Measurements from ENCODE around the gene RFX1. TPM values are rescaled to one million over a fixed set of nuclear protein-coding genes. Genes with fewer than 3 reads are reported as not detected.

RFX1 gene
- total RNA-seq, 1 experiment from 2014 or later: 20.4 TPM

DNA sequence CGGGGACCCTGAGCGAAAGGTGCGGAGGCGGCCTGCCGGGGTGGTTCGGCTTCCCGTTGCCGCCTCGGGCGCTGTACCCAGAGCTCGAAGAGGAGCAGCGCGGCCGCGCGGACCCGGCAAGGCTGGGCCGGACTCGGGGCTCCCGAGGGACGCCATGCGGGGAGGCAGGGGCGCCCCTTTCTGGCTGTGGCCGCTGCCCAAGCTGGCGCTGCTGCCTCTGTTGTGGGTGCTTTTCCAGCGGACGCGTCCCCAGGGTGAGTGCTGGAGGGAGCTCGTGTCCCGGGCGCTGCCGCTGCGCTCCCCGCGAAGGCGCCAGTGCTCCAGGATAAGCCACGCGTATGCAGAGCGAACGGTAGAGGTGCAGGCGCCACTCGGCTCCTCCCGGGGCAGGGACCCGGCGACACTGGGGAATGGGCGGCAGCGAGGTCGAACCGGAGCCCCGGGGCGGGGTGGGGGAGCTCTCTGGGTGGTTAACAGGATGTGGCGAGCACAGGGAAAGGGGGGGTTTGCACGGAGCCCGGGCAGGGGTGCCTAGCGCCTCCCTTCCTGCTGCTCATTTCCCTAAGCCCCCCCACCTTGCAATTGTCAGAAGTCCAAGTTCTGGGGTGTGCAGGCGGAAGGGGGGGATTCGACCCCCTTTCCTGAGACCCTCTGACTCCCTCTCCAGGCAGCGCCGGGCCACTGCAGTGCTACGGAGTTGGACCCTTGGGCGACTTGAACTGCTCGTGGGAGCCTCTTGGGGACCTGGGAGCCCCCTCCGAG lies 25.8 kb upstream of the RFX1 start, which contains the start of gene IL27RA (continued):
- TF ChIP-seq, protein P1, sequence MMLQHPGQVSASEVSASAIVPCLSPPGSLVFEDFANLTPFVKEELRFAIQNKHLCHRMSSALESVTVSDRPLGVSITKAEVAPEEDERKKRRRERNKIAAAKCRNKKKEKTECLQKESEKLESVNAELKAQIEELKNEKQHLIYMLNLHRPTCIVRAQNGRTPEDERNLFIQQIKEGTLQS (CRISPR knock-in tag; conservative IDR thresholded peaks at IDR 0.05): no peak
- TF ChIP-seq FOXJ3 (CRISPR knock-in tag; IDR thresholded peaks at IDR 0.05; ENCODE audit: borderline replicate concordance) (no peak), ETV6 (CRISPR knock-in tag; IDR thresholded peaks at IDR 0.05) (peak; percentile 65; the same call in 1 of the 2 replicates)

DNA sequence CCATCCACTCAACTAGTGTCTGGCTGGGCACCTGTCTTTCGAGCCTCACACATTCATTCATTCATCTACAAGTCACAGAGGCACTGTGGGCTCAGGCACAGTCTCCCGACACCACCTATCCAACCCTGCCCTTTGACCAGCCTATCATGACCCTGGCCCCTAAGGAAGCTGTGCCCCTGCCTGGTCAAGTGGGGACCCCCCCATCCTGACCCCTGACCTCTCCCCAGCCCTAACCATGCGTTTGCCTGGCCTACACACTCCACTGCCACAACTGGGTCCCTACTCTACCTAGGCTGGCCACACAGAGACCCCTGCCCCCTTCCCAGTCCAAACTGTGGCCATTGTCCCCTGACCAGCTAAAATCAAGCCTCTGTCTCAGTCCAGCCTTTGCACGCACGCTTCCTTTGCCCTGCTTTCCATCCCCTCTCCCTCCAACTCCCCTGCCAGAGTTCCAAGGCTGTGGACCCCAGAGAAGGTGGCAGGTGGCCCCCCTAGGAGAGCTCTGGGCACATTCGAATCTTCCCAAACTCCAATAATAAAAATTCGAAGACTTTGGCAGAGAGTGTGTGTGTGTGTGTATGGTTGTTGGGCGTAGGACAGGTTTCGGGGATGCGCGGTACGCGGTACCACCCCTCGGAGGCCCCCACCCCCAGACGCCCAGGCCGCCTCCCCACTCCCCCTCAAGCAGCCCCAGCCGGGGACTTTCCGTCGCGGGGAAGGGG lies 25.0 kb upstream of the RFX1 start:
- no peak for DNase-seq (ENCODE audit: low spot score)
- no peak for ATAC-seq
- Mint-ChIP-seq H3K27me3 (ENCODE audit: low read depth) (peaks cover 15% of the 10 kb centered on the region), H3K9me3 (no peaks in the 10 kb centered on the region), H3K4me1 (peaks cover 5% of the 10 kb centered on the region), H3K4me3 (peak overlapping the region; percentile 77), H3K36me3 (no peaks in the 10 kb centered on the region), H3K27ac (no peak overlapping the region)
- POLR2A ChIA-PET: interaction anchor here (0.8 to 1.9 kb wide), 7 partner anchors 11 to 78 kb away, joined by 3 to 8 read pairs (median 5); partner anchors contain the start of genes DCAF15 and RFX1
- TF ChIP-seq, protein P2, sequence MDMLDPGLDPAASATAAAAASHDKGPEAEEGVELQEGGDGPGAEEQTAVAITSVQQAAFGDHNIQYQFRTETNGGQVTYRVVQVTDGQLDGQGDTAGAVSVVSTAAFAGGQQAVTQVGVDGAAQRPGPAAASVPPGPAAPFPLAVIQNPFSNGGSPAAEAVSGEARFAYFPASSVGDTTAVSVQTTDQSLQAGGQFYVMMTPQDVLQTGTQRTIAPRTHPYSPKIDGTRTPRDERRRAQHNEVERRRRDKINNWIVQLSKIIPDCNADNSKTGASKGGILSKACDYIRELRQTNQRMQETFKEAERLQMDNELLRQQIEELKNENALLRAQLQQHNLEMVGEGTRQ (CRISPR knock-in tag; IDR thresholded peaks at IDR 0.05): no peak
- TF ChIP-seq ZNF219 (CRISPR knock-in tag; IDR thresholded peaks at IDR 0.05; ENCODE audit: borderline replicate concordance): no peak
- TF ChIP-seq NFYB (CRISPR knock-in tag; conservative IDR thresholded peaks at IDR 0.05; ENCODE audit: low read depth): no peak
- no peak for TF ChIP-seq EMX1 (CRISPR knock-in tag; IDR thresholded peaks at IDR 0.05)
- TF ChIP-seq, protein P3, sequence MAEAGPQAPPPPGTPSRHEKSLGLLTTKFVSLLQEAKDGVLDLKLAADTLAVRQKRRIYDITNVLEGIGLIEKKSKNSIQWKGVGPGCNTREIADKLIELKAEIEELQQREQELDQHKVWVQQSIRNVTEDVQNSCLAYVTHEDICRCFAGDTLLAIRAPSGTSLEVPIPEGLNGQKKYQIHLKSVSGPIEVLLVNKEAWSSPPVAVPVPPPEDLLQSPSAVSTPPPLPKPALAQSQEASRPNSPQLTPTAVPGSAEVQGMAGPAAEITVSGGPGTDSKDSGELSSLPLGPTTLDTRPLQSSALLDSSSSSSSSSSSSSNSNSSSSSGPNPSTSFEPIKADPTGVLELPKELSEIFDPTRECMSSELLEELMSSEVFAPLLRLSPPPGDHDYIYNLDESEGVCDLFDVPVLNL (CRISPR knock-in tag; IDR thresholded peaks at IDR 0.05; ENCODE audit: borderline replicate concordance, low read depth): no peak
- TF ChIP-seq FOXJ3 (CRISPR knock-in tag; IDR thresholded peaks at IDR 0.05; ENCODE audit: borderline replicate concordance): no peak
- no peak for TF ChIP-seq ZNF396 (CRISPR knock-in tag; IDR thresholded peaks at IDR 0.05; ENCODE audit: borderline replicate concordance)
- TF ChIP-seq MYBL2 (CRISPR knock-in tag; IDR thresholded peaks at IDR 0.05): no peak
- TF ChIP-seq CREM (CRISPR knock-in tag; IDR thresholded peaks at IDR 0.05): no peak
- no peak for TF ChIP-seq NR1H2 (CRISPR knock-in tag; IDR thresholded peaks at IDR 0.05)
- no peak for TF ChIP-seq ZNF232 (CRISPR knock-in tag; IDR thresholded peaks at IDR 0.05)
- TF ChIP-seq, protein P1 (CRISPR knock-in tag; conservative IDR thresholded peaks at IDR 0.05): no peak
- TF ChIP-seq CREB1 (CRISPR knock-in tag; IDR thresholded peaks at IDR 0.05): no peak
- TF ChIP-seq ELF4 (CRISPR knock-in tag; IDR thresholded peaks at IDR 0.05; ENCODE audit: low read depth): no peak
- TF ChIP-seq, protein P4, sequence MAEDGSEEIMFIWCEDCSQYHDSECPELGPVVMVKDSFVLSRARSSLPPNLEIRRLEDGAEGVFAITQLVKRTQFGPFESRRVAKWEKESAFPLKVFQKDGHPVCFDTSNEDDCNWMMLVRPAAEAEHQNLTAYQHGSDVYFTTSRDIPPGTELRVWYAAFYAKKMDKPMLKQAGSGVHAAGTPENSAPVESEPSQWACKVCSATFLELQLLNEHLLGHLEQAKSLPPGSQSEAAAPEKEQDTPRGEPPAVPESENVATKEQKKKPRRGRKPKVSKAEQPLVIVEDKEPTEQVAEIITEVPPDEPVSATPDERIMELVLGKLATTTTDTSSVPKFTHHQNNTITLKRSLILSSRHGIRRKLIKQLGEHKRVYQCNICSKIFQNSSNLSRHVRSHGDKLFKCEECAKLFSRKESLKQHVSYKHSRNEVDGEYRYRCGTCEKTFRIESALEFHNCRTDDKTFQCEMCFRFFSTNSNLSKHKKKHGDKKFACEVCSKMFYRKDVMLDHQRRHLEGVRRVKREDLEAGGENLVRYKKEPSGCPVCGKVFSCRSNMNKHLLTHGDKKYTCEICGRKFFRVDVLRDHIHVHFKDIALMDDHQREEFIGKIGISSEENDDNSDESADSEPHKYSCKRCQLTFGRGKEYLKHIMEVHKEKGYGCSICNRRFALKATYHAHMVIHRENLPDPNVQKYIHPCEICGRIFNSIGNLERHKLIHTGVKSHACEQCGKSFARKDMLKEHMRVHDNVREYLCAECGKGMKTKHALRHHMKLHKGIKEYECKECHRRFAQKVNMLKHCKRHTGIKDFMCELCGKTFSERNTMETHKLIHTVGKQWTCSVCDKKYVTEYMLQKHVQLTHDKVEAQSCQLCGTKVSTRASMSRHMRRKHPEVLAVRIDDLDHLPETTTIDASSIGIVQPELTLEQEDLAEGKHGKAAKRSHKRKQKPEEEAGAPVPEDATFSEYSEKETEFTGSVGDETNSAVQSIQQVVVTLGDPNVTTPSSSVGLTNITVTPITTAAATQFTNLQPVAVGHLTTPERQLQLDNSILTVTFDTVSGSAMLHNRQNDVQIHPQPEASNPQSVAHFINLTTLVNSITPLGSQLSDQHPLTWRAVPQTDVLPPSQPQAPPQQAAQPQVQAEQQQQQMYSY (CRISPR knock-in tag; IDR thresholded peaks at IDR 0.05): no peak
- TF ChIP-seq GRHL2 (CRISPR knock-in tag; IDR thresholded peaks at IDR 0.05; ENCODE audit: insufficient replicate concordance, severe bottlenecking): no peak
- CTCF ChIA-PET: interaction anchor here (0.8 to 3.9 kb wide), 38 partner anchors 9 to 300 kb away, joined by 3 to 42 read pairs (median 7); partner anchors contain the start of genes DCAF15, MISP3, PODNL1 and RFX1
